Sigmoid colon (tissue), 4 donors: ENCODE results near the gene RACGAP1.

Experiments
- CTCF ChIP-seq, 4 experiments: fragments of 450-650 bp in 3 of 4; fragments of 200-600 bp in 1 of 4; IDR thresholded peaks; one replicate each; pipeline ENCODE4 v1.5.1; 2016 to 2019; ENCODE audit warnings: antibody characterized with exemption in 4 of 4, mild to moderate bottlenecking in 3 of 4, moderate library complexity in 2 of 4
- EP300 ChIP-seq, 4 donors: sonication (generic); formaldehyde crosslinking; IDR thresholded peaks; one replicate each; pipeline ENCODE4 v1.6.1; 2017; ENCODE audit warnings: antibody characterized with exemption in 4 of 4
- POLR2A ChIP-seq, 2 donors: fragments of 450-650 bp; IDR thresholded peaks; one replicate each; pipeline ENCODE4 v1.6.1; 2016; ENCODE audit warnings: antibody characterized with exemption in 2 of 2, mild to moderate bottlenecking in 2 of 2, moderate library complexity in 2 of 2
- POLR2AphosphoS5 ChIP-seq, 4 donors: sonication (generic); formaldehyde crosslinking; IDR thresholded peaks; one replicate each; pipeline ENCODE4 v1.6.1; 2017; ENCODE audit warnings: antibody characterized with exemption in 4 of 4

DNA sequence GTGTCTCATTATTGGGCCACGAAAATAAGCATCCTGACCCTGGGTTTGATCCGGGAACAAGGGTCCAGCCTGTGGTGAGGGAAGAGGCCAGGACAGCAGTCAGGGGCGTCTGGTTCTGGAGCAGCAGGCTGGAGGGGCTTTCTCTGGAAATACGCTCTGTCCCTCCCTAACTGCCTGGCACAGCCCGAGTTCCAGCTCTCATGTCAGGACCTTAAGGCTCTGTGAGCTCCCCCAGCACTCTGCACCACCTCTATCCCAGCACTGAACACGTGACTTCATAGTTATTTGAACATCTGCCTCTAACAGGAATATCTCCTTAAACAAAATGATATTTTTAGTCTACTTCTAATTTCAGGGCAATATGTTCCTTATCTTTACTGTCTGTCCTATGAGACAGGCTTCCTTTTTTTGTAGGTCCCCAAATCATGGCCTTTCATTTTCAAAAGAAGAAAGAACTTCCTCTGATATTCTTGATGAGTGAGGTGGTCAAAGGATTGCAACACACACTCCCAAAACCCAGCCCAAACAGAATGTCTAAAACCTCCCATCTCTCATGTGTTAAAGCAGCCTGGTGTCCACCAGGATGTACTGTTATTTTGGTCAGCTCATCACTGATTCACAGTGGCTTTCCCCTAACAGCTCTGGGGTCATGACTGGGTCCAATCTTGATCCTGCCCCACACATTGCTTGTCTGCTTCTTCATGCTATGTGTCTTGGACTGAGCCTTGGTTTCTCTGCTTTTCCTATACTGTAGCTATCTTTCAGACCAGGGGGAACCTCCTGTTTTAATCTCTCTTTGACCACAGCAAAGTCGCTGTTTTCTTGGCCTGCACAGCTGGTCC lies 42.8 kb downstream of the RACGAP1 start:
- no peak for TF ChIP-seq CTCF (IDR thresholded peaks at IDR 0.05)
- no peak for TF ChIP-seq EP300 (IDR thresholded peaks at IDR 0.05)
- TF ChIP-seq POLR2AphosphoS5 (IDR thresholded peaks at IDR 0.05), result no peak
- no peak for TF ChIP-seq POLR2A (IDR thresholded peaks at IDR 0.05)
